Osteocyte (in vitro differentiated cells): ENCODE measurements around the gene FOXO4. TPM values are rescaled to one million over a fixed set of nuclear protein-coding genes. Genes with fewer than 3 reads are reported as not detected.

Experiments used
- DNase-seq: peaks from one replicate; pipeline ENCODE4 v3.0.0; 2021; ENCODE audit warnings: mixed read lengths; ENCODE audit not compliant: unreplicated experiment; ENCODE audit errors: extremely low spot score
- H3K27ac Mint-ChIP-seq: one replicate; pipeline ENCODE4 v1.8.0; 2021; ENCODE audit warnings: mild to moderate bottlenecking, mixed read lengths; ENCODE audit not compliant: unreplicated experiment
- H3K27me3 Mint-ChIP-seq: one replicate; pipeline ENCODE4 v1.8.0; 2021; ENCODE audit warnings: mixed read lengths; ENCODE audit not compliant: unreplicated experiment
- H3K36me3 Mint-ChIP-seq: one replicate; pipeline ENCODE4 v1.8.0; 2021; ENCODE audit warnings: mixed read lengths; ENCODE audit not compliant: unreplicated experiment
- H3K4me1 Mint-ChIP-seq: one replicate; pipeline ENCODE4 v1.8.0; 2021; ENCODE audit warnings: mixed read lengths; ENCODE audit not compliant: unreplicated experiment
- H3K4me3 Mint-ChIP-seq: one replicate; pipeline ENCODE4 v1.8.0; 2021; ENCODE audit warnings: mild to moderate bottlenecking, moderate library complexity, mixed read lengths; ENCODE audit not compliant: unreplicated experiment
- H3K9me3 Mint-ChIP-seq: one replicate; pipeline ENCODE4 v1.8.0; 2021; ENCODE audit warnings: mixed read lengths; ENCODE audit not compliant: unreplicated experiment
- total RNA-seq: library from RNA; stranded (reverse); gene quantifications from 2 replicates; pipeline ENCODE4 v1.2.1, GENCODE V29; 2021
- TF ChIP-seq, protein P1 (sequence below): fragments of 200-600 bp; sonication (generic); IDR thresholded peaks from 2 replicates; pipeline ENCODE4 v1.5.0; 2021; ENCODE audit warnings: antibody characterized with exemption, mild to moderate bottlenecking, moderate library complexity

The FOXO4 gene
- total RNA-seq, 1 donor from 2014 or later = 17.1 TPM

DNA sequence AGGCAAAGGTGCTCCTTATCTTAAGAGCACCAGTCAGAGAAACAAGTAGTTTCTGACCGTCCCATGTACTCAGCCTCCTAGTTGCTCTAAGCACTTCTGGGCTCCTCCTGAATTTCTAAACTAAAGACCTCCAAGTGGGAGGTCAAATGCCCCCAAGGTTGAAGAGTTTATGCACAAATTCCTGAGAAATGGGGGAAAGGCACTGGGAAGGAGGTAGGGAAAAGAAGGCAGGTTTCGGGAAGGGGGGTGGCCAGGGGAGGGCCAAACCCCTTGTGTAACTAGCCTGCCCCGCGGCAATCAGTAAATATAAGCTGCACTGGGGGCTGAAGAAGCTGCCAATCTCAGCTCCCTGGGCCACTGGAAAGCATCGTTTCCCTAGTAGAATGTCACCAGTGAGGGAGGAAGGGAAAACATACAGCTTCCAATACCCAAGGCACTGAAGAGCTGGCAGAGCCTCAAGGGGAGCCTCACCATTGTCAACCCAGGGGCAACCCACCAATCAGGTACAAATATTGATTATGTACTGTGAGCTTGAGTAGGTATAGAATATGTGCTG is 3.4 kb downstream of the FOXO4 start:
- H3K27ac Mint-ChIP-seq = no peak overlapping the region
- H3K4me3 Mint-ChIP-seq = no peak overlapping the region
- TF ChIP-seq, protein P1, sequence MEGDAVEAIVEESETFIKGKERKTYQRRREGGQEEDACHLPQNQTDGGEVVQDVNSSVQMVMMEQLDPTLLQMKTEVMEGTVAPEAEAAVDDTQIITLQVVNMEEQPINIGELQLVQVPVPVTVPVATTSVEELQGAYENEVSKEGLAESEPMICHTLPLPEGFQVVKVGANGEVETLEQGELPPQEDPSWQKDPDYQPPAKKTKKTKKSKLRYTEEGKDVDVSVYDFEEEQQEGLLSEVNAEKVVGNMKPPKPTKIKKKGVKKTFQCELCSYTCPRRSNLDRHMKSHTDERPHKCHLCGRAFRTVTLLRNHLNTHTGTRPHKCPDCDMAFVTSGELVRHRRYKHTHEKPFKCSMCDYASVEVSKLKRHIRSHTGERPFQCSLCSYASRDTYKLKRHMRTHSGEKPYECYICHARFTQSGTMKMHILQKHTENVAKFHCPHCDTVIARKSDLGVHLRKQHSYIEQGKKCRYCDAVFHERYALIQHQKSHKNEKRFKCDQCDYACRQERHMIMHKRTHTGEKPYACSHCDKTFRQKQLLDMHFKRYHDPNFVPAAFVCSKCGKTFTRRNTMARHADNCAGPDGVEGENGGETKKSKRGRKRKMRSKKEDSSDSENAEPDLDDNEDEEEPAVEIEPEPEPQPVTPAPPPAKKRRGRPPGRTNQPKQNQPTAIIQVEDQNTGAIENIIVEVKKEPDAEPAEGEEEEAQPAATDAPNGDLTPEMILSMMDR = no peak
- no peaks in the 10 kb centered on the region for H3K27me3 Mint-ChIP-seq
- no peaks in the 10 kb centered on the region for H3K9me3 Mint-ChIP-seq
- no peak for DNase-seq
- H3K36me3 Mint-ChIP-seq = no peaks in the 10 kb centered on the region
- H3K4me1 Mint-ChIP-seq = peaks cover 13% of the 10 kb centered on the region

DNA sequence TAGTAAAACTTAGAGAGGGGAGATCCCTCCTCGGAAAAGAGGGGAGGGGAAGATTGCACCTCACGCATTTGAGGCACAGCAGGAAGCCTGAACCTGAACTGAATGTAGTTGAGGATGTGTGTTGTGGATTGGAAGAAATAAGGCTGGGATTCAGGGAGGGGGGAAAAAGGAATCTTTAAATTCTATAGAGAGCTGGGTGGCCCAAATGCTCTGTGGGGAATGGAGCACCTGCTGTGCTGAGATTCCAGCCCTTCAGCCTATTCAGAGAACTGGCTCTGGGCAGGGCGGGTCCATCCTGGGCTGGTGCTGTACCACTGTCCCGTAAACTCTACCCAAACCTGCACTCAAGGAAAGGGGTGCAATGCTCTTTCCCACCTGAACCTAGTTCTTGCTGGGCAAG is 4.1 kb downstream of the FOXO4 start:
- H3K9me3 Mint-ChIP-seq = no peaks in the 10 kb centered on the region
- H3K27me3 Mint-ChIP-seq = no peaks in the 10 kb centered on the region
- H3K36me3 Mint-ChIP-seq = no peaks in the 10 kb centered on the region
- DNase-seq = no peak
- TF ChIP-seq, protein P1 = no peak
- no peak overlapping the region for H3K4me3 Mint-ChIP-seq
- peaks cover 18% of the 10 kb centered on the region for H3K4me1 Mint-ChIP-seq
- no peak overlapping the region for H3K27ac Mint-ChIP-seq

DNA sequence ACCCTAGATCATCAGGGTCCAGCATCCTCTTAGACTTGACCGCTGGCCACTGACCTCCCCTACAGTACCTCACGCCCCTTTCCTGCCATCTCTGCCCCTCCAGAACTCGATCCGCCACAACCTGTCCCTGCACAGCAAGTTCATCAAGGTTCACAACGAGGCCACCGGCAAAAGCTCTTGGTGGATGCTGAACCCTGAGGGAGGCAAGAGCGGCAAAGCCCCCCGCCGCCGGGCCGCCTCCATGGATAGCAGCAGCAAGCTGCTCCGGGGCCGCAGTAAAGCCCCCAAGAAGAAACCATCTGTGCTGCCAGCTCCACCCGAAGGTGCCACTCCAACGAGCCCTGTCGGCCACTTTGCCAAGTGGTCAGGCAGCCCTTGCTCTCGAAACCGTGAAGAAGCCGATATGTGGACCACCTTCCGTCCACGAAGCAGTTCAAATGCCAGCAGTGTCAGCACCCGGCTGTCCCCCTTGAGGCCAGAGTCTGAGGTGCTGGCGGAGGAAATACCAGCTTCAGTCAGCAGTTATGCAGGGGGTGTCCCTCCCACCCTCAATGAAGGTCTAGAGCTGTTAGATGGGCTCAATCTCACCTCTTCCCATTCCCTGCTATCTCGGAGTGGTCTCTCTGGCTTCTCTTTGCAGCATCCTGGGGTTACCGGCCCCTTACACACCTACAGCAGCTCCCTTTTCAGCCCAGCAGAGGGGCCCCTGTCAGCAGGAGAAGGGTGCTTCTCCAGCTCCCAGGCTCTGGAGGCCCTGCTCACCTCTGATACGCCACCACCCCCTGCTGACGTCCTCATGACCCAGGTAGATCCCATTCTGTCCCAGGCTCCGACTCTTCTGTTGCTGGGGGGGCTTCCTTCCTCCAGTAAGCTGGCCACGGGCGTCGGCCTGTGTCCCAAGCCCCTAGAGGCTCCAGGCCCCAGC is 5.2 kb downstream of the FOXO4 start:
- H3K9me3 Mint-ChIP-seq = no peaks in the 10 kb centered on the region

DNA sequence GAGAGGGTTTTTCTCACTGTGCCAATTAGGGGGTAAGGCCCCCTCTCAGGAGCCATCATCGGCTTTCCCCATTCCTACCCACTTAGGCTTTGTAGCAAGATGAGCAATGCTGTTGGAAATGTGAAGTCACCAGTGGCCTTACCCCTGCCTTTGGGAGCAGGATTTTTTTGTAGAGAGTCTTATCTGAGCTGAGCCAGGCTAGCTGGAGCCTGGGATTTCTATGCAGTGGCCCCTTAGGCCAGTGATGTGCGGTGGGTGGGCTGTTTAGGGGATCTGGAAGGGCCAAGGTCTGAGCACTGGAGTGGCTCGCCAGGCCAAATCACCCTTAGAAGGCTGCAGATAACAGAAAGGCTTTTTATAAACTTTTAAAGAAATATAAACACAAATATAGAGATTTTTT is 6.6 kb downstream of the FOXO4 start:
- no peaks in the 10 kb centered on the region for H3K36me3 Mint-ChIP-seq
- H3K4me1 Mint-ChIP-seq = peaks cover 16% of the 10 kb centered on the region
- H3K27ac Mint-ChIP-seq = no peak overlapping the region
- no peaks in the 10 kb centered on the region for H3K9me3 Mint-ChIP-seq
- H3K27me3 Mint-ChIP-seq = no peaks in the 10 kb centered on the region
- no peak for DNase-seq
- no peak overlapping the region for H3K4me3 Mint-ChIP-seq
- TF ChIP-seq, protein P1 = no peak

More for the DNA sequence above, 5.2 kb downstream of the FOXO4 start:
- TF ChIP-seq, protein P1 = no peak
- Mint-ChIP-seq H3K4me1 (peaks cover 16% of the 10 kb centered on the region), H3K27ac (no peak overlapping the region), H3K27me3 (no peaks in the 10 kb centered on the region), H3K4me3 (no peak overlapping the region), H3K36me3 (no peaks in the 10 kb centered on the region)
- DNase-seq = no peak
